Choroid plexus epithelial cell (primary cell): ENCODE measurements around the gene ADGRG1.

ENCODE experiments used
- DNase-seq: peaks from one replicate; pipeline ENCODE4 v3.0.0-alpha.2; 2010; ENCODE audit warnings: low read depth
- H3K4me3 ChIP-seq: 2 replicates; pipeline ENCODE4 v1.5.1; 2011; ENCODE audit warnings: low read depth, mild to moderate bottlenecking, control low read depth, low read length, moderate library complexity
- CTCF ChIP-seq: conservative IDR thresholded peaks from 2 replicates; pipeline ENCODE4 v1.5.1; 2011; ENCODE audit warnings: low read depth, mild to moderate bottlenecking, control low read depth, inconsistent platforms, low read length, moderate library complexity

Gene ADGRG1

GRCh38 chr16:57676553-57677085 lies 48.2 kb downstream of the ADGRG1 start:
- no peak for TF ChIP-seq CTCF
- no peak overlapping the region for H3K4me3 ChIP-seq
- DNase-seq, result no peak

GRCh38 chr16:57677622-57678369 lies 49.4 kb downstream of the ADGRG1 start:
- H3K4me3 ChIP-seq, result no peak overlapping the region
- no peak for TF ChIP-seq CTCF
- no peak for DNase-seq

- no peak for TF ChIP-seq CTCF
- H3K4me3 ChIP-seq, result no peak overlapping the region
- no peak for DNase-seq
Observed at GRCh38 chr16:57679016-57679415, 50.6 kb downstream of the ADGRG1 start.

- DNase-seq, result no peak
- no peak for TF ChIP-seq CTCF
Observed at GRCh38 chr16:57679767-57680482, 51.5 kb downstream of the ADGRG1 start.

GRCh38 chr16:57680842-57681375 lies 52.5 kb downstream of the ADGRG1 start:
- TF ChIP-seq CTCF, result no peak
- DNase-seq, result no peak
- no peak overlapping the region for H3K4me3 ChIP-seq

More at GRCh38 chr16:57679767-57680482, 51.5 kb downstream of the ADGRG1 start:
- H3K4me3 ChIP-seq, result no peak overlapping the region

GRCh38 chr16:57681950-57682728 lies 53.7 kb downstream of the ADGRG1 start:
- DNase-seq, result no peak
- H3K4me3 ChIP-seq, result no peak overlapping the region
- no peak for TF ChIP-seq CTCF
